CD14-positive monocyte (primary cell): ENCODE data around the gene SULF2. TPM values are rescaled to one million over a fixed set of nuclear protein-coding genes. Genes with fewer than 3 reads are reported as not detected.

Experiments
- DNase-seq, 3 donors: peaks; one replicate each; pipeline ENCODE4 v3.0.0-alpha.2; 2011 to 2022
- H2AFZ ChIP-seq: 2 replicates; pipeline ENCODE4 v1.6.0; 2012; ENCODE audit warnings: mild to moderate bottlenecking, low read depth, low read length, inconsistent platforms; ENCODE audit not compliant: insufficient read depth, poor library complexity, severe bottlenecking
- H3K27ac ChIP-seq, 2 donors: 1 replicate in 1 of 2; 2 replicates in 1 of 2; pipeline ENCODE4 v1.5.1; 2012 to 2013; ENCODE audit warnings: low read length in 2 of 2, control low read depth in 1 of 2, inconsistent platforms in 1 of 2, low read depth in 1 of 2, mild to moderate bottlenecking in 1 of 2
- H3K27me3 ChIP-seq, 2 donors: one replicate each; pipeline versions ENCODE4 v1.6.0 to v1.6.1; 2011 to 2013; ENCODE audit warnings: low read length in 2 of 2; ENCODE audit not compliant: control insufficient read depth in 2 of 2, insufficient read depth in 2 of 2
- H3K36me3 ChIP-seq, 2 donors: replicated peaks in 1 of 2; 1 replicate in 1 of 2; 2 replicates in 1 of 2; pipeline versions ENCODE4 v1.5.1 to v1.6.1; 2012 to 2013; ENCODE audit warnings: low read length in 2 of 2, control low read depth in 1 of 2, inconsistent platforms in 1 of 2, mild to moderate bottlenecking in 1 of 2; ENCODE audit not compliant: insufficient read depth in 2 of 2, control insufficient read depth in 1 of 2
- H3K4me1 ChIP-seq, 2 donors: 1 replicate in 1 of 2; 2 replicates in 1 of 2; pipeline versions ENCODE4 v1.5.1 to v1.6.1; 2012 to 2013; ENCODE audit warnings: low read length in 2 of 2, control low read depth in 1 of 2, inconsistent platforms in 1 of 2, mild to moderate bottlenecking in 1 of 2, moderate library complexity in 1 of 2; ENCODE audit not compliant: insufficient read depth in 2 of 2, control insufficient read depth in 1 of 2
- H3K4me2 ChIP-seq: replicated peaks from 2 replicates; pipeline ENCODE3; 2012; ENCODE audit warnings: low read length, moderate library complexity, mild to moderate bottlenecking; ENCODE audit not compliant: poor library complexity, severe bottlenecking; ENCODE audit errors: extremely low read depth
- H3K4me3 ChIP-seq, 3 experiments: fragments of 200-600 bp in 1 of 3; sonication (generic) in 1 of 3; replicated peaks in 1 of 3; 1 replicate in 2 of 3; 2 replicates in 1 of 3; pipeline ENCODE4 v1.5.1; 2011 to 2013; ENCODE audit warnings: low read length in 3 of 3, mild to moderate bottlenecking in 3 of 3, control low read depth in 2 of 3, low read depth in 2 of 3, inconsistent platforms in 1 of 3, moderate library complexity in 1 of 3
- H3K79me2 ChIP-seq: 2 replicates; pipeline ENCODE4 v1.6.0; 2012; ENCODE audit warnings: mild to moderate bottlenecking, control low read depth, inconsistent platforms, low read length, moderate library complexity; ENCODE audit not compliant: insufficient read depth
- H3K9ac ChIP-seq: 2 replicates; pipeline ENCODE4 v1.6.0; 2017; ENCODE audit warnings: low read length, mild to moderate bottlenecking; ENCODE audit not compliant: insufficient read depth, poor library complexity, severe bottlenecking
- H3K9me3 ChIP-seq, 2 donors: replicated peaks in 1 of 2; 1 replicate in 1 of 2; 2 replicates in 1 of 2; pipeline versions ENCODE4 v1.5.1 to v1.6.1; 2012 to 2013; ENCODE audit warnings: low read length in 2 of 2, control low read depth in 1 of 2; ENCODE audit not compliant: control insufficient read depth in 1 of 2, insufficient read depth in 1 of 2
- H4K20me1 ChIP-seq: 2 replicates; pipeline ENCODE4 v1.6.0; 2012; ENCODE audit warnings: mild to moderate bottlenecking, low read length, control low read depth, moderate library complexity; ENCODE audit not compliant: insufficient read depth
- H3K27ac Mint-ChIP-seq, 7 donors: one replicate each; pipeline ENCODE4 v1.8.0; 2020; ENCODE audit warnings: mild to moderate bottlenecking in 7 of 7, mixed read lengths in 7 of 7, moderate library complexity in 6 of 7, inconsistent platforms in 2 of 7
- H3K27me3 Mint-ChIP-seq, 3 donors: one replicate each; pipeline ENCODE4 v1.8.0; 2021 to 2022; ENCODE audit warnings: low read depth in 3 of 3, mild to moderate bottlenecking in 3 of 3, mixed read lengths in 3 of 3, moderate library complexity in 3 of 3, inconsistent platforms in 1 of 3
- H3K36me3 Mint-ChIP-seq, 2 donors: one replicate each; pipeline ENCODE4 v1.8.0; 2020; ENCODE audit warnings: mixed read lengths in 2 of 2, inconsistent platforms in 1 of 2, mild to moderate bottlenecking in 1 of 2
- H3K4me1 Mint-ChIP-seq: one replicate; pipeline ENCODE4 v1.8.0; 2020; ENCODE audit warnings: mild to moderate bottlenecking, mixed read lengths
- H3K4me3 Mint-ChIP-seq, 2 donors: one replicate each; pipeline ENCODE4 v1.8.0; 2020; ENCODE audit warnings: mild to moderate bottlenecking in 2 of 2, mixed read lengths in 2 of 2, moderate library complexity in 1 of 2
- H3K9me3 Mint-ChIP-seq, 7 donors: one replicate each; pipeline ENCODE4 v1.8.0; 2020 to 2022; ENCODE audit warnings: mixed read lengths in 7 of 7, mild to moderate bottlenecking in 6 of 7, moderate library complexity in 6 of 7, inconsistent platforms in 2 of 7
- WGBS: methylation state at CpG from one replicate; pipeline ENCODE4 v1.1.5; 2013; ENCODE audit warnings: missing lambda C conversion rate; ENCODE audit not compliant: insufficient coverage; 5-methylcytosine and 5-hydroxymethylcytosine counted together
- intact Hi-C, 2 donors: fragments of 100-400 bp; cut with micrococcal nuclease; formaldehyde crosslinking; loops; one replicate each; pipeline versions ENCODE4 v1.15.0 to v1.15.1; 2023
- polyA plus RNA-seq, 3 donors: library from polyadenylated mRNA; depleted of rRNA in 1 of 3; unstranded in 2 of 3; stranded (reverse) in 1 of 3; fragments of 300-500 nt in 2 of 3; fragments of >200 nt in 1 of 3; fragmentation: Illumina TruSeq in 2 of 3; gene quantifications; 1 replicate in 2 of 3; 2 replicates in 1 of 3; pipeline ENCODE4 v1.2.3, GENCODE V29; 2012 to 2021
- TF ChIP-seq, protein P1 (sequence below): fragments of 200-600 bp; IDR thresholded peaks from one replicate; pipeline ENCODE4 v1.8.0; 2022; ENCODE audit warnings: antibody characterized with exemption, mild to moderate bottlenecking

Gene SULF2
- polyA plus RNA-seq, 3 donors: 60.3 to 156 (median 75.5) TPM

DNA sequence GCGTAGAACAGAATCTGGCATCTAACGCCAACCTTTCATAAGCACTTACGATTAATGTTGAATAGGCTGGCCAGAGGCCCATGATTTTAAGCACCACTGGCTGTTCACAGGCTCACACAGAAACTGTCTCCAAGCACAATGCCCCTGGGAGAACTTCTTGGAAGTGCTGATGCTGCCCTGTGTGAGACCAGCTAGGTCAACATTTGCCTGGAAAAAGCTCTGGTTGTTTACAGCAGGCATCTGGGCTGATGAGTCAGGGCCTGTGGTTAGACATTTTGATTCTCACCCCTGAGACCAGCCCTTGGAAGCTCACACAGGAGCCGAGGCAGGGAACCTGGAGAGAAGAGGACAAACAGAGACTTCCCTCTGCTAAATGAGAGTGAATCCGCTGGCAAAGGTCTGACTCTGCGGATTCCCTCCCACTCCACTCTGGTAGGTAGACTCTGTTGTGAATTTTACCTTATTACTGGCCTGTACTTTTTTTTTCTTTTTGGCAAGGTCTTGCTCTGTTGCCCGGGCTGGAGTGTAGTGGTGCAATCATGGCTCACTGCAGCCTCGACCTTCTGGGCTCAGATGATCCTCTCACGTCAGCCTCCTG, 6.8 kb upstream of the SULF2 start:
- H3K79me2 ChIP-seq: no peaks in the 10 kb centered on the region
- H3K36me3 Mint-ChIP-seq: peaks cover 0 to 3% of the 10 kb centered on the region in 2 donors
- H3K27me3 Mint-ChIP-seq: peaks cover 18 to 26% (median 25%) of the 10 kb centered on the region in 3 donors
- H4K20me1 ChIP-seq: no peaks in the 10 kb centered on the region
- peaks cover 0 to 3% (median 0%) of the 10 kb centered on the region in 7 donors for H3K9me3 Mint-ChIP-seq
- TF ChIP-seq, protein P1, sequence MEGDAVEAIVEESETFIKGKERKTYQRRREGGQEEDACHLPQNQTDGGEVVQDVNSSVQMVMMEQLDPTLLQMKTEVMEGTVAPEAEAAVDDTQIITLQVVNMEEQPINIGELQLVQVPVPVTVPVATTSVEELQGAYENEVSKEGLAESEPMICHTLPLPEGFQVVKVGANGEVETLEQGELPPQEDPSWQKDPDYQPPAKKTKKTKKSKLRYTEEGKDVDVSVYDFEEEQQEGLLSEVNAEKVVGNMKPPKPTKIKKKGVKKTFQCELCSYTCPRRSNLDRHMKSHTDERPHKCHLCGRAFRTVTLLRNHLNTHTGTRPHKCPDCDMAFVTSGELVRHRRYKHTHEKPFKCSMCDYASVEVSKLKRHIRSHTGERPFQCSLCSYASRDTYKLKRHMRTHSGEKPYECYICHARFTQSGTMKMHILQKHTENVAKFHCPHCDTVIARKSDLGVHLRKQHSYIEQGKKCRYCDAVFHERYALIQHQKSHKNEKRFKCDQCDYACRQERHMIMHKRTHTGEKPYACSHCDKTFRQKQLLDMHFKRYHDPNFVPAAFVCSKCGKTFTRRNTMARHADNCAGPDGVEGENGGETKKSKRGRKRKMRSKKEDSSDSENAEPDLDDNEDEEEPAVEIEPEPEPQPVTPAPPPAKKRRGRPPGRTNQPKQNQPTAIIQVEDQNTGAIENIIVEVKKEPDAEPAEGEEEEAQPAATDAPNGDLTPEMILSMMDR: no peak
- intact Hi-C loops: no loop called here
- no peak overlapping the region for H3K4me3 ChIP-seq
- H3K4me1 ChIP-seq: peaks cover 14 to 18% of the 10 kb centered on the region in 2 donors
- H2AFZ ChIP-seq: no peak overlapping the region
- no peak overlapping the region for H3K27ac Mint-ChIP-seq
- DNase-seq: no peak
- H3K9me3 ChIP-seq: no peaks in the 10 kb centered on the region
- peaks cover 23% of the 10 kb centered on the region for H3K4me1 Mint-ChIP-seq
- no peak overlapping the region for H3K4me3 Mint-ChIP-seq
- peaks cover 0 to 5% of the 10 kb centered on the region in 2 donors for H3K27me3 ChIP-seq
- H3K27ac ChIP-seq: no peak overlapping the region
- no peak overlapping the region for H3K4me2 ChIP-seq
- 87% methylated on average over 6 of the region's 9 CpGs for WGBS
- H3K9ac ChIP-seq: no peak overlapping the region
- no peaks in the 10 kb centered on the region for H3K36me3 ChIP-seq

DNA sequence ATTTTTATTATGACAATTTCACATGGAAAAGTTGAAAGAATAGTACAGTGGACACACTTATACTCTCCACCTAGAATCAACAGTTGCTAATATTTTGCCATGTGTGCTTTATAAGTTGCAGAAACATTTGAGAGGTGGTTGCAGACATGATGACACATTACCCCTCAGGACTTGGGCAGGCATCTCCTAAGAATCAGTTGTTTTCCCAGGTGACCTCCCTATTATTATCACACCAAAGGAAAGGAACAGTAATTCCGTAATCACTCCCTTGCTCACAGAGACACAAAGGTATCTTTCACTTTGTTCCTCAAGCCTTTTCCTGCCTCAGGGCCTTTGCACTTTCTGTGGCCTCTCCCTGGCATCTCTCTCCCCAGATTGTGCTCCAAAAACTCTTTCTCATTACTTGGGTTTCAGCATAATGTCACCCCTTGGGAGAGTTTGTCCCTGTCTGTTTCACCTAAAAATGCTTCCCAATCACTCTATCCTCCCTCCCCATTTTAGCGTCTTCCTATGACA, 5.9 kb upstream of the SULF2 start:
- H3K4me1 Mint-ChIP-seq: peaks cover 27% of the 10 kb centered on the region
- WGBS: 100% methylated on average over 1 of the region's 2 CpGs
- H3K27ac Mint-ChIP-seq: no peak overlapping the region
- Histone ChIP-seq H4K20me1 (no peaks in the 10 kb centered on the region), H3K4me1 (peaks cover 14 to 20% of the 10 kb centered on the region in 2 donors), H2AFZ (no peak overlapping the region), H3K4me3 (no peak overlapping the region), H3K27me3 (peaks cover 0 to 6% of the 10 kb centered on the region in 2 donors), H3K9me3 (no peaks in the 10 kb centered on the region), H3K4me2 (no peak overlapping the region), H3K27ac (no peak overlapping the region), H3K36me3 (no peaks in the 10 kb centered on the region), H3K79me2 (no peaks in the 10 kb centered on the region), H3K9ac (no peak overlapping the region)
- intact Hi-C loops: no loop called here
- no peak for DNase-seq
- peaks cover 0 to 2% (median 0%) of the 10 kb centered on the region in 7 donors for H3K9me3 Mint-ChIP-seq
- TF ChIP-seq, protein P1: no peak
- H3K36me3 Mint-ChIP-seq: peaks cover 0 to 4% of the 10 kb centered on the region in 2 donors
- H3K27me3 Mint-ChIP-seq: peaks cover 19 to 31% (median 29%) of the 10 kb centered on the region in 3 donors
- H3K4me3 Mint-ChIP-seq: no peak overlapping the region
